Measurements from ENCODE around the gene FMOD. TPM values are rescaled to one million over a fixed set of nuclear protein-coding genes. Genes with fewer than 3 reads are reported as not detected.

Gene FMOD
- total RNA-seq, 1 donor from 2014 or later = 58.5 TPM

DNA sequence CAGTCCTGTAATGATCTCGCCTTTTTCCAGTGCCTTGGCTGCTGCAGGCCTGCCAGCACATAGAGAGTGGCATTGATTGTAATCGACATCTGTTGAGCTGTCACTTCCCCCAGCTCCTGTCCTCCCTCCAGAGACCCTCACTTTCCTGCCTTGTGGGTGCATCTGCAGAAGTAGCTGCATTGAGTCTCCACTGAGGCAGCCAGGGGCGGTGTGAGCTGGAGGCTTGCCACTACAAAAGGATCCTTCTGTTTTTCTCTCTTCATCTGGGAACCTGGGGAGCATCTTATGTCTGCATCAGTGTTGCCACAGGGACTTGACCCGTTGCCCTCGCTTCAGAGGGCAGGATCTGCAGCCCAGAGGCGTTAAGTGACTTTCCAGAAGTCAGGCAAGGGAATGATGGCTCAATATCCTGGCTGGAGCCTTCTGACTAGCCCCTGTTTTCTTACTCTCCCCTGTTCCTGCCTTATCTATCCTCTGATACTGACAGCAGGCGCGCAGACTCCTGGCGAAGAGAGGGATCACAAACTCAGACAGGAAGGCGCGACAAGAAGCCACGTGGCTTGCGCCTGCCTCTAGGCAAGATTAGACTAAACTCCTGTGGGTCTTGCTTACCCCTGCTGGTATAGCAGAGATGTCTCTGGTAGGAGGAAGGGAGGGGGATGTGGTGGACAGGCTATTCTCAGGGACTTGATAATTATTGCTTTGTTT lies 13.3 kb upstream of the FMOD start:
- Histone ChIP-seq H3K36me3 (ENCODE audit: control insufficient read depth in 3 of 3, insufficient read depth in 3 of 3, low read length in 3 of 3) (no peaks in the 10 kb centered on the region), H3K27me3 (ENCODE audit: control insufficient read depth in 3 of 3, insufficient read depth in 3 of 3, low read length in 3 of 3) (peaks cover 0 to 8% (median 5%) of the 10 kb centered on the region in 3 donors), H3K27ac (ENCODE audit: low read depth, low read length) (no peak overlapping the region), H3K4me1 (ENCODE audit: control insufficient read depth in 3 of 3, insufficient read depth in 3 of 3, low read length in 3 of 3) (peaks cover 2 to 8% (median 7%) of the 10 kb centered on the region in 3 donors), H3K4me3 (ENCODE audit: low read length in 3 of 3) (no peak overlapping the region), H3K9ac (ENCODE audit: low read depth in 1 of 3, low read length in 3 of 3) (no peak overlapping the region), H3K9me3 (ENCODE audit: control insufficient read depth in 3 of 3, low read length in 3 of 3) (no peaks in the 10 kb centered on the region)

DNA sequence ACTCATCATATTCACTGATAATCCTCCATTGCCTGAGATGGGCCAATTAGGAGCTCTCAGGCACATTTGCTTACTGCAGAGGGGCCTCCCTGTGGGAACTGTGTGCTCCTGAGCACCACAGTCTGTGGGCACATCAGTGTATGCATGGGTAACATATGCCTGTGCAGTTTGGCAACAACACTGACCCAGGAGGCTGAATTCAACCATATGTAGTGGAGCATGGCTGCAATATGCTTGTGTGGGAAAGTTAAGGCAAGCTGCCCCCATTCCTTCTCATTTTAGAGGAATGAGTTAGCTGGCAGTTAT lies 11.8 kb upstream of the FMOD start:
- H3K4me3 ChIP-seq (ENCODE audit: low read length in 3 of 3) = no peak overlapping the region
- H3K36me3 ChIP-seq (ENCODE audit: control insufficient read depth in 3 of 3, insufficient read depth in 3 of 3, low read length in 3 of 3) = no peaks in the 10 kb centered on the region
- no peak overlapping the region for H3K9ac ChIP-seq (ENCODE audit: low read depth in 1 of 3, low read length in 3 of 3)
- H3K4me1 ChIP-seq (ENCODE audit: control insufficient read depth in 3 of 3, insufficient read depth in 3 of 3, low read length in 3 of 3) = no peaks in the 10 kb centered on the region
- no peaks in the 10 kb centered on the region for H3K9me3 ChIP-seq (ENCODE audit: control insufficient read depth in 3 of 3, low read length in 3 of 3)
- H3K27me3 ChIP-seq (ENCODE audit: control insufficient read depth in 3 of 3, insufficient read depth in 3 of 3, low read length in 3 of 3) = peaks cover 0 to 8% (median 5%) of the 10 kb centered on the region in 3 donors
- no peak overlapping the region for H3K27ac ChIP-seq (ENCODE audit: low read depth, low read length)

DNA sequence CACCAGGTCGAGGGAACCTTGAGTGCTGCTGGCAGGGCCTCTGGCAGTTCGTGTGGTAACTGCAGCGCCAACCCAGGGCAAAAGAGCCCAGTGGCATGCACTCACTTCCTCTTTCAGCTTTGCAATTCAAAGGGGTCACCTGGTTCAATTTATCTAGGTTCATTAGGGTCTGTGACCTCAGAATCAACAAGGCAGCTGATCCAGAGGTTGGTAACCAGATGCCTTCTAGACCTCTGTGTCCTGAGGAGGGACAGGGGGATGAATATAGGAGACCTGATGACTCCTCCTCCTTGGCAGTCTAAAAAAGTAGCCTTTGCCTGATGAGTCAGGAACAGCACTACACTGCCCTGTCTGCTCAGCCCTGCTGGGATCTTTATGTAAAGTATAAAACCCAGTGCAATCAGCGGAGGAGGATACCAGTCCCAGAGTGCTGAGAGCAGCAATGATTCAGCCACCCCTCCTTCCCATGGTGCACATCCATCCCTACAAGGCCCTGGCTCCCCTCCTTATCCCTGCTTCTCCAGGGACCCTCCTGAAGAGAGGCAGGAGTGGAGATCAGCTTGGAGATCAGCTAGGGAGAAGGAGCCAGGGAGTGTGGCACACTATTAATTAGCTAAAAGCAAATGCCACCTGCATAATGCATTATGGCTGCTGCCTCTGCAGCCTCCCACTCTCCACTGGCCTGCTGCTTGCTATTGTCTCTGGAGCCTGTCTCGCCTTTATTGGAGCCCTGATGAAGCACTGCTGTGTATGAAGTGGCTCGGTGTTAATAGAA lies 11.2 kb upstream of the FMOD start:
- Histone ChIP-seq H3K4me3 (ENCODE audit: low read length in 3 of 3) (no peak overlapping the region), H3K36me3 (ENCODE audit: control insufficient read depth in 3 of 3, insufficient read depth in 3 of 3, low read length in 3 of 3) (no peaks in the 10 kb centered on the region), H3K9me3 (ENCODE audit: control insufficient read depth in 3 of 3, low read length in 3 of 3) (no peaks in the 10 kb centered on the region), H3K27ac (ENCODE audit: low read depth, low read length) (no peak overlapping the region), H3K4me1 (ENCODE audit: control insufficient read depth in 3 of 3, insufficient read depth in 3 of 3, low read length in 3 of 3) (no peaks in the 10 kb centered on the region), H3K27me3 (ENCODE audit: control insufficient read depth in 3 of 3, insufficient read depth in 3 of 3, low read length in 3 of 3) (peaks cover 0 to 8% (median 5%) of the 10 kb centered on the region in 3 donors), H3K9ac (ENCODE audit: low read depth in 1 of 3, low read length in 3 of 3) (no peak overlapping the region)

GRCh38 chr1:203360547-203361185 lies 9.7 kb upstream of the FMOD start:
- H3K9ac ChIP-seq (ENCODE audit: low read depth in 1 of 3, low read length in 3 of 3) = no peak overlapping the region
- peaks cover 0 to 8% (median 5%) of the 10 kb centered on the region in 3 donors for H3K27me3 ChIP-seq (ENCODE audit: control insufficient read depth in 3 of 3, insufficient read depth in 3 of 3, low read length in 3 of 3)
- H3K27ac ChIP-seq (ENCODE audit: low read depth, low read length) = no peak overlapping the region
- H3K4me1 ChIP-seq (ENCODE audit: control insufficient read depth in 3 of 3, insufficient read depth in 3 of 3, low read length in 3 of 3) = no peaks in the 10 kb centered on the region
- H3K9me3 ChIP-seq (ENCODE audit: control insufficient read depth in 3 of 3, low read length in 3 of 3) = no peaks in the 10 kb centered on the region
- H3K4me3 ChIP-seq (ENCODE audit: low read length in 3 of 3) = no peak overlapping the region
- H3K36me3 ChIP-seq (ENCODE audit: control insufficient read depth in 3 of 3, insufficient read depth in 3 of 3, low read length in 3 of 3) = no peaks in the 10 kb centered on the region

GRCh38 chr1:203359010-203359571 lies 8.2 kb upstream of the FMOD start:
- no peak overlapping the region for H3K4me3 ChIP-seq (ENCODE audit: low read length in 3 of 3)

DNA sequence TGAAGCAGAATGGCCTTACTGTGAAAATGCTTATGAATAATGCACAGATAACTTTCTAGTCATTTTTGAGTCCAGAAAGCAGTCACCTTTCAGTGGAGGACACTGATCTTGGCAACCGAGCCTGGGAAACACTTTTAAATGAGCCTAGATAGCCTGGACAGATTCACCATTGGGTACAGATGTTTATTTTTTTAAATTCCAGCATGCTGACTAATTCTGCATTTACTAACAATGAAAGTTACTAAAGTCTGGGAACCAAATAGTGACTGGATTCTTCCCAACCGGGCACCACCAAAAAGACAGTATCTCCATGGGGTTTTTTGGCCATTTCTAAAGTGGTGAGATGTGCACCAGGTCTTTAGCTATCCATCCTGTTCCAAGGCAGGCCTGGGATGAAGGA lies 3.3 kb upstream of the FMOD start:
- Histone ChIP-seq H3K27ac (ENCODE audit: low read depth, low read length) (no peak overlapping the region), H3K4me3 (ENCODE audit: low read length in 3 of 3) (no peak overlapping the region), H3K27me3 (ENCODE audit: control insufficient read depth in 3 of 3, insufficient read depth in 3 of 3, low read length in 3 of 3) (no peaks in the 10 kb centered on the region), H3K4me1 (ENCODE audit: control insufficient read depth in 3 of 3, insufficient read depth in 3 of 3, low read length in 3 of 3) (peaks cover 11 to 14% (median 14%) of the 10 kb centered on the region in 3 donors), H3K36me3 (ENCODE audit: control insufficient read depth in 3 of 3, insufficient read depth in 3 of 3, low read length in 3 of 3) (no peaks in the 10 kb centered on the region), H3K9me3 (ENCODE audit: control insufficient read depth in 3 of 3, low read length in 3 of 3) (no peaks in the 10 kb centered on the region), H3K9ac (ENCODE audit: low read depth in 1 of 3, low read length in 3 of 3) (no peak overlapping the region)

More at GRCh38 chr1:203359010-203359571, 8.2 kb upstream of the FMOD start:
- H3K27ac ChIP-seq (ENCODE audit: low read depth, low read length) = no peak overlapping the region
- H3K4me1 ChIP-seq (ENCODE audit: control insufficient read depth in 3 of 3, insufficient read depth in 3 of 3, low read length in 3 of 3) = no peaks in the 10 kb centered on the region
- H3K9me3 ChIP-seq (ENCODE audit: control insufficient read depth in 3 of 3, low read length in 3 of 3) = no peaks in the 10 kb centered on the region
- H3K27me3 ChIP-seq (ENCODE audit: control insufficient read depth in 3 of 3, insufficient read depth in 3 of 3, low read length in 3 of 3) = peaks cover 0 to 5% (median 3%) of the 10 kb centered on the region in 3 donors
- no peaks in the 10 kb centered on the region for H3K36me3 ChIP-seq (ENCODE audit: control insufficient read depth in 3 of 3, insufficient read depth in 3 of 3, low read length in 3 of 3)
- no peak overlapping the region for H3K9ac ChIP-seq (ENCODE audit: low read depth in 1 of 3, low read length in 3 of 3)

GRCh38 chr1:203353486-203353885 lies 2.6 kb upstream of the FMOD start:
- H3K36me3 ChIP-seq (ENCODE audit: control insufficient read depth in 3 of 3, insufficient read depth in 3 of 3, low read length in 3 of 3) = no peaks in the 10 kb centered on the region
- H3K9ac ChIP-seq (ENCODE audit: low read depth in 1 of 3, low read length in 3 of 3) = no peak overlapping the region
- H3K4me1 ChIP-seq (ENCODE audit: control insufficient read depth in 3 of 3, insufficient read depth in 3 of 3, low read length in 3 of 3) = peaks cover 11 to 14% (median 14%) of the 10 kb centered on the region in 3 donors
- H3K27ac ChIP-seq (ENCODE audit: low read depth, low read length) = no peak overlapping the region
- H3K9me3 ChIP-seq (ENCODE audit: control insufficient read depth in 3 of 3, low read length in 3 of 3) = no peaks in the 10 kb centered on the region
- H3K27me3 ChIP-seq (ENCODE audit: control insufficient read depth in 3 of 3, insufficient read depth in 3 of 3, low read length in 3 of 3) = no peaks in the 10 kb centered on the region
- H3K4me3 ChIP-seq (ENCODE audit: low read length in 3 of 3) = no peak overlapping the region

- H3K4me3 ChIP-seq (ENCODE audit: low read length in 3 of 3) = peak overlapping the region in 1 of 3 donors; percentile 61
- H3K27ac ChIP-seq (ENCODE audit: low read depth, low read length) = no peak overlapping the region
- H3K4me1 ChIP-seq (ENCODE audit: control insufficient read depth in 3 of 3, insufficient read depth in 3 of 3, low read length in 3 of 3) = peaks cover 11 to 22% (median 14%) of the 10 kb centered on the region in 3 donors
- no peaks in the 10 kb centered on the region for H3K27me3 ChIP-seq (ENCODE audit: control insufficient read depth in 3 of 3, insufficient read depth in 3 of 3, low read length in 3 of 3)
- no peak overlapping the region for H3K9ac ChIP-seq (ENCODE audit: low read depth in 1 of 3, low read length in 3 of 3)
- H3K36me3 ChIP-seq (ENCODE audit: control insufficient read depth in 3 of 3, insufficient read depth in 3 of 3, low read length in 3 of 3) = peaks cover 0 to 2% (median 0%) of the 10 kb centered on the region in 3 donors
- H3K9me3 ChIP-seq (ENCODE audit: control insufficient read depth in 3 of 3, low read length in 3 of 3) = no peaks in the 10 kb centered on the region
These were observed 973 bp downstream of the FMOD start for GRCh38 chr1:203349773-203350524.

DNA sequence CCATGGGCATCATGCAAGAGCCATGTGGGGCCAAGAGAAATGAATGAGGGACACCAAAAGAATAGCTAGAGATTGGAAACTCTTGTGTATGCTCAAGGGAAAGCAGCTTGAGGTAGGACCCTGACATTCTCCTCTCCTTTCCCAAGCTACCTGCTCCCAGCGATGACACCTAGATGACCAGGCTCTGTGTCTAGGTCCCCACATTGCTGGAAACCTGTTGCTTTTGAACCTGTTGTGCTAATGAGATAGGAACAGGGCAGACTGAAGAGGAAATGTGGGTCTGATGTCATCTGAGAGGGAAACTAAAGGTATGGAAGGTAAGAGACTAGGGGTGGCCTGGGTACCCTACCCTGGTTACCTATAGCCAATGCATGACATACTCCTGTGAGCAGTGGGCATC lies 1.8 kb downstream of the FMOD start:
- Histone ChIP-seq H3K9ac (ENCODE audit: low read depth in 1 of 3, low read length in 3 of 3) (no peak overlapping the region), H3K27me3 (ENCODE audit: control insufficient read depth in 3 of 3, insufficient read depth in 3 of 3, low read length in 3 of 3) (no peaks in the 10 kb centered on the region), H3K9me3 (ENCODE audit: control insufficient read depth in 3 of 3, low read length in 3 of 3) (no peaks in the 10 kb centered on the region), H3K4me3 (ENCODE audit: low read length in 3 of 3) (no peak overlapping the region), H3K36me3 (ENCODE audit: control insufficient read depth in 3 of 3, insufficient read depth in 3 of 3, low read length in 3 of 3) (peaks cover 0 to 2% (median 0%) of the 10 kb centered on the region in 3 donors), H3K4me1 (ENCODE audit: control insufficient read depth in 3 of 3, insufficient read depth in 3 of 3, low read length in 3 of 3) (peaks cover 11 to 22% (median 14%) of the 10 kb centered on the region in 3 donors), H3K27ac (ENCODE audit: low read depth, low read length) (no peak overlapping the region)

Measured in skeletal muscle tissue (tissue), 4 donors.